Measurements from ENCODE around the gene L3MBTL4.
"Not testable (repeated sequence)": the region's sequence is repeated elsewhere in the genome, so short reads cannot be mapped to it uniquely, and the experiment has no call there.

The L3MBTL4 gene

DNA sequence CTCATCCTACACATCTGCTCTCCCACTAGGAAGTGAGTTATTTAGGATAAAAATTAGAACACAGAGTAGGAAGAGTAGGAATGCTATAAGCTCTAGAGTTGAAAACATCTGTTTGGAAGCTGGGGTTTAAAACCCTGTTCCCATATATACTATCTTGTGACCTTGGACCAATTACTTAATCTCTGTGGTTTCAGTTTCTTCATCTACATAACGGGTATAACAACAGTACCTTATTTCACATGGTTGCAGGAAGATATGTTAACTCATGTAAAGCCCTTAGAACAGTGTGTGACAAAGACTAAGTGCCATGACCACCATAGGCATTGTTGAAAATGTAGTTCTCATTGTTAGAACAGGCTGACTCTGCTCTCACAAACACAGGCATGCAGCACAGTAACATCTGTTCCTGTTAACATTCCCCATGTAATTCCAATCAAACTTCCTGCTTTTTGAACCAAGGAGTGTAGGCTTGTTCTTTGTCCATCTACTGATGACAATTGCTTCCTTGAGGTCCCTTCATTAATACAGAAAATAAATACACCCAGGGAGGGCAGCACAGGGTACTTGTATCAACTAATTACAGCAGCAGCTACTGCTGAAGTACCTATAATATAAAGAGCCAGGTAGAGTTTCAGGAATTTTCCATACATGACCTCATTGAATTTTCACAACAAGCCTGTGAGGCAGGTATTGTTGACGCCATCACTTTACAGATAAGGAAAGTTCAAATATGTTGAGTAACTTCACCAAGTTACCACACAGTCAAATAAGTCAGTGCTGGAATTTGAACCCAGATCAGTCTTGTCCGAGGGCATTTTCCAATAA is 204.2 kb downstream of the L3MBTL4 start:
- H3K27me3 Mint-ChIP-seq (ENCODE audit: low read depth), result no peaks in the 10 kb centered on the region
- no peak overlapping the region for H3K4me3 Mint-ChIP-seq
- H3K4me1 Mint-ChIP-seq (ENCODE audit: low read depth), result no peaks in the 10 kb centered on the region
- H3K36me3 Mint-ChIP-seq (ENCODE audit: low read depth), result no peaks in the 10 kb centered on the region
- no peaks in the 10 kb centered on the region for H3K9me3 Mint-ChIP-seq
- DNase-seq (ENCODE audit: low spot score), result no peak
- no peak overlapping the region for H3K27ac Mint-ChIP-seq

- no peak for DNase-seq (ENCODE audit: low spot score)
- H3K36me3 Mint-ChIP-seq (ENCODE audit: low read depth), result no peaks in the 10 kb centered on the region
- H3K4me3 Mint-ChIP-seq, result no peak overlapping the region
- no peaks in the 10 kb centered on the region for H3K4me1 Mint-ChIP-seq (ENCODE audit: low read depth)
- no peaks in the 10 kb centered on the region for H3K27me3 Mint-ChIP-seq (ENCODE audit: low read depth)
- no peaks in the 10 kb centered on the region for H3K9me3 Mint-ChIP-seq
- no peak overlapping the region for H3K27ac Mint-ChIP-seq
These were observed 206.8 kb downstream of the L3MBTL4 start for GRCh38 chr18:6207941-6208340.

GRCh38 chr18:6207116-6207515 is 207.6 kb downstream of the L3MBTL4 start:
- H3K9me3 Mint-ChIP-seq, result no peaks in the 10 kb centered on the region
- H3K27me3 Mint-ChIP-seq (ENCODE audit: low read depth), result no peaks in the 10 kb centered on the region
- H3K4me3 Mint-ChIP-seq, result no peak overlapping the region
- no peaks in the 10 kb centered on the region for H3K36me3 Mint-ChIP-seq (ENCODE audit: low read depth)
- DNase-seq (ENCODE audit: low spot score), result no peak
- H3K4me1 Mint-ChIP-seq (ENCODE audit: low read depth), result no peaks in the 10 kb centered on the region
- no peak overlapping the region for H3K27ac Mint-ChIP-seq

DNA sequence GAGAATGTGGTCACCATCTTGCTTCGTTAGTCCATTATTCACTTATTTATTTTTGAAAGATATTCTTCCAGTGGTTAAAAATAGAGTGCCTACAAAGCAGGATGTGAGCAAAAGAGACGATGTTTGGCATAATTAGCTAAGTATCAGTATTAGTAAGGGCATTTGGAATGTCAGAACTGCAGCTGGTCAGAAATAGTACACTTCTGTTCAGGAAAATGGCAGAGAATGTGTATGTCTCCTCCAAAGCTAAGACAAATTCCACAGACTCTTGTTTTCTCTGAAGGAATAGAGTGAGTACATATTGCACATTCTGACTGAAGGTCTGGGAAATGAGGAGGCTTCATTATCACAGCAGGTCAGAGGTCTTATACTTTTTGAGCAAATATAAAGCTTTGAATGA is 209.0 kb downstream of the L3MBTL4 start:
- no peak overlapping the region for H3K27ac Mint-ChIP-seq
- no peaks in the 10 kb centered on the region for H3K36me3 Mint-ChIP-seq (ENCODE audit: low read depth)
- no peak overlapping the region for H3K4me3 Mint-ChIP-seq
- no peaks in the 10 kb centered on the region for H3K4me1 Mint-ChIP-seq (ENCODE audit: low read depth)
- H3K9me3 Mint-ChIP-seq, result no peaks in the 10 kb centered on the region
- DNase-seq (ENCODE audit: low spot score), result no peak
- H3K27me3 Mint-ChIP-seq (ENCODE audit: low read depth), result no peaks in the 10 kb centered on the region

DNA sequence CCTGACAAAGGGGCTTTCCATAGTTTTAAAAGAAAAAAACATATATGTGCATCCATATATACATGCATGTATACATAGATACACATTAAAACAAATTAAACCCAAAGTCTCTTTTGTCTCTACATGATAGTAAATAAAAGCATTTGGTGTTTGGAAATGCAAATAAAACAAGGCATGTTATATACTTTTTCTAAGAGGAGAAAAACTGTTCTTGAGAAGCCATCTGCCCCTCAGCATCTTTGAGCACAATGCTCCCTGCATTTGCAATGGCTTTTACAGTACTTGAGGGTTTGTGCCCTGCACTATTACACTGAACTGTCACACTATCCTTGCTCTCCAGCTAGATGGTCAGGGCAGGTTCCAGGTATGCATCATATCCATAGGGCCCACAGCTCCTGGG is 210.2 kb downstream of the L3MBTL4 start:
- no peaks in the 10 kb centered on the region for H3K9me3 Mint-ChIP-seq
- no peak overlapping the region for H3K4me3 Mint-ChIP-seq
- no peaks in the 10 kb centered on the region for H3K27me3 Mint-ChIP-seq (ENCODE audit: low read depth)
- H3K4me1 Mint-ChIP-seq (ENCODE audit: low read depth), result no peaks in the 10 kb centered on the region
- no peaks in the 10 kb centered on the region for H3K36me3 Mint-ChIP-seq (ENCODE audit: low read depth)
- DNase-seq (ENCODE audit: low spot score), result no peak
- no peak overlapping the region for H3K27ac Mint-ChIP-seq

DNA sequence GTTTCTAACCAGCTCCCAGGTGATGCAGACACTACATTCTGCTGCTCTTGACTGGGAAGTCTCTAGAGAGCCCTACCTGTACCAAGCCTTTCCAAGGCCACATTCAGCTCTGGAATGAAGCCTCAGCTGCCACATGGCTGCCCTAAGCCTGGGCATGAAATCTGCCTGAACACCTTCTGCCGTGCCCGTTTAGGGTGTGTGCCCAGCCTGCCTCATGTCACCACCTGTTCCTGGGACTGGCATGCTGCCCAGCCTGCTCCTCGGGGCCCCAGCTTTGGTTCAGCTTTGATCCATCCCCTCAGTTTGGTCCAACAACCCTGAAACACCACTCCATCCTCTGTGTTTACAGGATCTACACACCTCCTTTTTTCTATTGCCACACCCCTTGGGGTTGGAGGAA is 210.9 kb downstream of the L3MBTL4 start:
- DNase-seq (ENCODE audit: low spot score), result no peak
- H3K27ac Mint-ChIP-seq, result no peak overlapping the region
- H3K4me3 Mint-ChIP-seq, result no peak overlapping the region
- H3K27me3 Mint-ChIP-seq (ENCODE audit: low read depth), result no peaks in the 10 kb centered on the region
- H3K36me3 Mint-ChIP-seq (ENCODE audit: low read depth), result no peaks in the 10 kb centered on the region
- no peaks in the 10 kb centered on the region for H3K9me3 Mint-ChIP-seq
- no peaks in the 10 kb centered on the region for H3K4me1 Mint-ChIP-seq (ENCODE audit: low read depth)

GRCh38 chr18:6202861-6203260 is 211.8 kb downstream of the L3MBTL4 start:
- Mint-ChIP-seq H3K36me3 (ENCODE audit: low read depth) (no peaks in the 10 kb centered on the region), H3K4me3 (no peak overlapping the region), H3K4me1 (ENCODE audit: low read depth) (no peaks in the 10 kb centered on the region), H3K27ac (no peak overlapping the region), H3K9me3 (no peaks in the 10 kb centered on the region), H3K27me3 (ENCODE audit: low read depth) (no peaks in the 10 kb centered on the region)
- no peak for DNase-seq (ENCODE audit: low spot score)

GRCh38 chr18:6200204-6200774 is 214.4 kb downstream of the L3MBTL4 start:
- Mint-ChIP-seq H3K4me3 (no peak overlapping the region), H3K36me3 (ENCODE audit: low read depth) (no peaks in the 10 kb centered on the region), H3K4me1 (ENCODE audit: low read depth) (no peaks in the 10 kb centered on the region), H3K9me3 (no peaks in the 10 kb centered on the region), H3K27me3 (ENCODE audit: low read depth) (no peaks in the 10 kb centered on the region), H3K27ac (no peak overlapping the region)
- no peak for DNase-seq (ENCODE audit: low spot score)

GRCh38 chr18:6199777-6200176 is 214.9 kb downstream of the L3MBTL4 start:
- no peak overlapping the region for H3K27ac Mint-ChIP-seq
- no peak overlapping the region for H3K4me3 Mint-ChIP-seq
- no peaks in the 10 kb centered on the region for H3K4me1 Mint-ChIP-seq (ENCODE audit: low read depth)
- no peaks in the 10 kb centered on the region for H3K9me3 Mint-ChIP-seq
- no peaks in the 10 kb centered on the region for H3K27me3 Mint-ChIP-seq (ENCODE audit: low read depth)
- H3K36me3 Mint-ChIP-seq (ENCODE audit: low read depth), result no peaks in the 10 kb centered on the region
- DNase-seq (ENCODE audit: low spot score), result no peak

DNA sequence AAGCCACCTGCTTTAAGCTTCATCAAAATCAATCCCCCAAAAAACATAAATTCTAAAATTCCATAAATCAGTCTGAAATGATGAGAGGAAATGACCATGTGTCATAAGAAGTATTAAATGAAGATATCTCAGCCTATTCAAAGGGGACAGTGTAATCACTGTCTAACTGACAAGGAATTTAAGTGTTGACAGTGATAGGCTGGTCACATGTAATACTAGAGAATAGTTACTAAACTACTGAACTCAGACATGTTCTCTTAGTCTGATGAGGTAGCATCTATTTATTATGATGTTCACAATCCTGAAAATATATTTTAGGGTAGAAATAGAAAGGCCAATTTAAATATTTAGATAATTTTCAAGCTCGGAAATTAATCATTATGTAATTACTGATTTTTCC is 216.1 kb downstream of the L3MBTL4 start:
- no peaks in the 10 kb centered on the region for H3K4me1 Mint-ChIP-seq (ENCODE audit: low read depth)
- no peak overlapping the region for H3K4me3 Mint-ChIP-seq
- no peak overlapping the region for H3K27ac Mint-ChIP-seq

GRCh38 chr18:6194640-6195039 is 220.1 kb downstream of the L3MBTL4 start:
- Mint-ChIP-seq H3K4me1 (ENCODE audit: low read depth) (no peaks in the 10 kb centered on the region), H3K9me3 (no peaks in the 10 kb centered on the region), H3K27ac (no peak overlapping the region), H3K4me3 (no peak overlapping the region), H3K27me3 (ENCODE audit: low read depth) (no peaks in the 10 kb centered on the region), H3K36me3 (ENCODE audit: low read depth) (no peaks in the 10 kb centered on the region)
- DNase-seq (ENCODE audit: low spot score), result no peak

More for the DNA sequence above, 216.1 kb downstream of the L3MBTL4 start:
- no peaks in the 10 kb centered on the region for H3K36me3 Mint-ChIP-seq (ENCODE audit: low read depth)
- H3K9me3 Mint-ChIP-seq, result no peaks in the 10 kb centered on the region
- H3K27me3 Mint-ChIP-seq (ENCODE audit: low read depth), result no peaks in the 10 kb centered on the region
- DNase-seq (ENCODE audit: low spot score), result no peak

DNA sequence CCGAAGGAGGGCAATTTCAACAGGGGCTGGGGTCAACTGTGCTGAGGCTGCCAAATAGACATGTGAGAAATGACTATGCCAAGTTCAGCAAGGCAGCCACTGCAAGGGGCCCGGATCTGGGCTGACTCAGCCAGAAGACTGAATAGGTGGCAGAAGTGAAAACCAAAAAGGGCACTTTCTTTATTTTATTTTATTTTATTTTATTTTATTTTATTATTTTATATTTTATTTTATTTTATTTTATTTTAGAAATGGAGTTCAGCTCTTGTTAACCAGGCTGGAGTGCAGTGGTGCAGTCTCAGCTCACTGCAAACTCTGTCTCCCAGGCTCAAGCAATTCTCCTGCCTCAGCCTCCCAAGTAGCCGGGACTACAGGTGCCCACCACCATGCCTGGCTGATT is 228.9 kb downstream of the L3MBTL4 start:
- H3K27me3 Mint-ChIP-seq (ENCODE audit: low read depth); H3K27ac Mint-ChIP-seq; H3K36me3 Mint-ChIP-seq (ENCODE audit: low read depth); DNase-seq (ENCODE audit: low spot score); H3K4me1 Mint-ChIP-seq (ENCODE audit: low read depth); H3K4me3 Mint-ChIP-seq; H3K9me3 Mint-ChIP-seq: not testable (repeated sequence)

- Mint-ChIP-seq H3K27me3 (ENCODE audit: low read depth) (peaks cover 2% of the 10 kb centered on the region), H3K36me3 (ENCODE audit: low read depth) (no peaks in the 10 kb centered on the region), H3K4me3 (no peak overlapping the region), H3K27ac (no peak overlapping the region), H3K9me3 (peaks cover 7% of the 10 kb centered on the region), H3K4me1 (ENCODE audit: low read depth) (no peaks in the 10 kb centered on the region)
- DNase-seq (ENCODE audit: low spot score), result no peak
These were observed 239.5 kb downstream of the L3MBTL4 start for GRCh38 chr18:6174983-6175745.

DNA sequence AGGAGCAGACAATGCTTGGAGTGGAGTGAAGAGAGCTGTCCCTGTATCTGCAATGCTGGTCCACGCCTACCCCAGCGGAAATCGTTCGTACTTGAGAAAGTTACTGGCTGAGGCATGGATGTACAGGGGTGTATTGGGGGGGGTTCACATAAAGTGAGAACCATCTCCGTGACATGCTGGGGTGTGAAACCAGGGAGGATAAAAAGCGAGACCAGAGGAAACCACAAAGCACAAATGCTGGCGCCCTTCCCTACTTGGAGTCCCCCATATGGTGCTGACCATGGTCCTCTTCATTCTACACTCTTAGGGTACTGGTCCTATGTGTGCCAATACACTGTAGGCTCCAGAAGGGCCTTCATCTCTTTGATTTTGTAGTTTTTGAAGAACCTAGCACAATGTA is 244.1 kb downstream of the L3MBTL4 start:
- Mint-ChIP-seq H3K9me3 (peaks cover 9% of the 10 kb centered on the region), H3K4me1 (ENCODE audit: low read depth) (no peaks in the 10 kb centered on the region), H3K4me3 (no peak overlapping the region)

More for the DNA sequence above, 244.1 kb downstream of the L3MBTL4 start:
- no peak for DNase-seq (ENCODE audit: low spot score)
- no peaks in the 10 kb centered on the region for H3K36me3 Mint-ChIP-seq (ENCODE audit: low read depth)
- peaks cover 2% of the 10 kb centered on the region for H3K27me3 Mint-ChIP-seq (ENCODE audit: low read depth)
- no peak overlapping the region for H3K27ac Mint-ChIP-seq
